ENCODE measurements around the gene KHNYN.

KHNYN gene

GRCh38 chr14:24414732-24415420 lies 14.9 kb upstream of the KHNYN start:
- Histone ChIP-seq H2AFZ (ENCODE audit: low read length) (no peak overlapping the region), H3K79me2 (ENCODE audit: insufficient read depth, low read length) (no peaks in the 10 kb centered on the region), H3K9ac (ENCODE audit: low read depth, low read length, poor library complexity, severe bottlenecking) (no peak overlapping the region), H3K4me3 (ENCODE audit: low read length, poor library complexity, severe bottlenecking) (no peak overlapping the region), H3K4me1 (ENCODE audit: insufficient read depth, low read length, poor library complexity, severe bottlenecking) (no peaks in the 10 kb centered on the region), H3K9me3 (ENCODE audit: insufficient read depth, low read depth, low read length) (no peaks in the 10 kb centered on the region), H3K27me3 (ENCODE audit: insufficient read depth, low read length, poor library complexity, severe bottlenecking) (no peaks in the 10 kb centered on the region), H3K9me2 (replicated peaks; ENCODE audit: low read depth, low read length) (no peaks in the 10 kb centered on the region), H3K4me2 (ENCODE audit: low read depth, low read length, poor library complexity, severe bottlenecking) (no peak overlapping the region), H3F3A (ENCODE audit: low read depth) (no peaks in the 10 kb centered on the region), H4K20me1 (ENCODE audit: insufficient read depth, low read length, poor library complexity, severe bottlenecking) (no peaks in the 10 kb centered on the region), H3K36me3 (ENCODE audit: insufficient read depth, low read length) (peaks cover 20% of the 10 kb centered on the region; the same call in 1 of the 2 replicates)
- TF ChIP-seq CTCF (conservative IDR thresholded peaks at IDR 0.05; ENCODE audit: low read length) (no peak), EZH2phosphoT487 (IDR thresholded peaks at IDR 0.05; ENCODE audit: borderline replicate concordance) (no peak)

GRCh38 chr14:24415421-24416253 lies 14.1 kb upstream of the KHNYN start:
- no peaks in the 10 kb centered on the region for H3K4me1 ChIP-seq (ENCODE audit: insufficient read depth, low read length, poor library complexity, severe bottlenecking)
- H3K9me3 ChIP-seq (ENCODE audit: insufficient read depth, low read depth, low read length) = no peaks in the 10 kb centered on the region
- TF ChIP-seq EZH2phosphoT487 (IDR thresholded peaks at IDR 0.05; ENCODE audit: borderline replicate concordance) = no peak
- no peak for TF ChIP-seq CTCF (conservative IDR thresholded peaks at IDR 0.05; ENCODE audit: low read length)
- peaks cover 20% of the 10 kb centered on the region; the same call in 1 of the 2 replicates for H3K36me3 ChIP-seq (ENCODE audit: insufficient read depth, low read length)
- no peak overlapping the region for H3K4me3 ChIP-seq (ENCODE audit: low read length, poor library complexity, severe bottlenecking)
- H3K4me2 ChIP-seq (ENCODE audit: low read depth, low read length, poor library complexity, severe bottlenecking) = no peak overlapping the region
- H3F3A ChIP-seq (ENCODE audit: low read depth) = no peaks in the 10 kb centered on the region
- H2AFZ ChIP-seq (ENCODE audit: low read length) = no peak overlapping the region
- H3K9ac ChIP-seq (ENCODE audit: low read depth, low read length, poor library complexity, severe bottlenecking) = no peak overlapping the region
- no peaks in the 10 kb centered on the region for H3K9me2 ChIP-seq (replicated peaks; ENCODE audit: low read depth, low read length)
- H4K20me1 ChIP-seq (ENCODE audit: insufficient read depth, low read length, poor library complexity, severe bottlenecking) = no peaks in the 10 kb centered on the region
- no peaks in the 10 kb centered on the region for H3K27me3 ChIP-seq (ENCODE audit: insufficient read depth, low read length, poor library complexity, severe bottlenecking)
- H3K79me2 ChIP-seq (ENCODE audit: insufficient read depth, low read length) = no peaks in the 10 kb centered on the region

- Histone ChIP-seq H3K9me3 (ENCODE audit: insufficient read depth, low read depth, low read length) (no peaks in the 10 kb centered on the region), H3K9ac (ENCODE audit: low read depth, low read length, poor library complexity, severe bottlenecking) (no peak overlapping the region), H2AFZ (ENCODE audit: low read length) (no peak overlapping the region), H3K27me3 (ENCODE audit: insufficient read depth, low read length, poor library complexity, severe bottlenecking) (no peaks in the 10 kb centered on the region), H4K20me1 (ENCODE audit: insufficient read depth, low read length, poor library complexity, severe bottlenecking) (no peaks in the 10 kb centered on the region), H3K9me2 (replicated peaks; ENCODE audit: low read depth, low read length) (no peaks in the 10 kb centered on the region), H3F3A (ENCODE audit: low read depth) (no peaks in the 10 kb centered on the region), H3K4me3 (ENCODE audit: low read length, poor library complexity, severe bottlenecking) (no peak overlapping the region), H3K36me3 (ENCODE audit: insufficient read depth, low read length) (peaks cover 20% of the 10 kb centered on the region; the same call in 1 of the 2 replicates), H3K4me2 (ENCODE audit: low read depth, low read length, poor library complexity, severe bottlenecking) (no peak overlapping the region), H3K79me2 (ENCODE audit: insufficient read depth, low read length) (no peaks in the 10 kb centered on the region), H3K4me1 (ENCODE audit: insufficient read depth, low read length, poor library complexity, severe bottlenecking) (no peaks in the 10 kb centered on the region)
- no peak for TF ChIP-seq EZH2phosphoT487 (IDR thresholded peaks at IDR 0.05; ENCODE audit: borderline replicate concordance)
- TF ChIP-seq CTCF (conservative IDR thresholded peaks at IDR 0.05; ENCODE audit: low read length) = no peak
Measured at GRCh38 chr14:24416254-24416931, 13.4 kb upstream of the KHNYN start.
